GM12864 (cell line): ENCODE results near the gene PTTG2.

Source experiments
- DNase-seq: peaks from one replicate; pipeline ENCODE4 v3.0.0-alpha.2; 2011; ENCODE audit warnings: low read depth
- H3K4me3 ChIP-seq: 2 replicates; pipeline ENCODE4 v1.5.1; 2011; ENCODE audit warnings: mild to moderate bottlenecking, low read depth, low read length, control low read depth
- TF ChIP-seq, protein P1 (sequence below): IDR thresholded peaks from 2 replicates; pipeline ENCODE4 v1.5.1; 2011; ENCODE audit warnings: low read depth, mild to moderate bottlenecking, moderate library complexity, low read length, control low read depth, inconsistent platforms; ENCODE audit errors: missing control alignments

The PTTG2 gene

DNA sequence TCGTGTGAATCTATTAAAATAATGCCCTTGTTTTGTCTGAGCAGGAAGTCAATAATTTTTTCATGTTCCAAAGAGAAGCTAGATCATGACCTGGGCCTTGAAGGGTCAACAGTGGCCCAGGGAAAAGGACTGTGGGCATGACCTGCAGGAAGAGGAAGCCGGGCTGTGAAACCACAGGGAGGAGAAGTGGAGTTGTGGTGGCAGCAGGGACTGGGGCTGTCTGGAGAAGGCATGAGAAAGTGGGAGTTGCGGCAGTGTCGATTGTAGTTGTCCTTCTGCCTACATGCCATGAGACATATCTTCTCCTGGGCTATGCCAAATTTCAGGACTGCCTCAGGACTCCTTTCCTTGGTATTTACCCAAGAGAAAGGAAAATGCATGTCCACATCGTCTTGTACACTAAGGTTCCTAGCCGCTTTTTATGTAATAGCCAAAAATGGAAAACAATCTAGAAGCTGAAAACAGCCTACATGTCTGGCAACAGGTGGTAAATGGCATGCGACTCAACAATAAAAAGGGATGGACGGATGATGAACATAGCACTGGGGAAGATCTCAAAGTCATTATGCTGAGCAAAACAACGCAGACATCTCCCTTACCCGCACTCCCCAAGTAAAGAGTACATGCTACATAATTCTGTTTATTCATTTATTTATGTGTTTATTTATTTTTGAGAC, 13.6 kb upstream of the PTTG2 start:
- TF ChIP-seq, protein P1, sequence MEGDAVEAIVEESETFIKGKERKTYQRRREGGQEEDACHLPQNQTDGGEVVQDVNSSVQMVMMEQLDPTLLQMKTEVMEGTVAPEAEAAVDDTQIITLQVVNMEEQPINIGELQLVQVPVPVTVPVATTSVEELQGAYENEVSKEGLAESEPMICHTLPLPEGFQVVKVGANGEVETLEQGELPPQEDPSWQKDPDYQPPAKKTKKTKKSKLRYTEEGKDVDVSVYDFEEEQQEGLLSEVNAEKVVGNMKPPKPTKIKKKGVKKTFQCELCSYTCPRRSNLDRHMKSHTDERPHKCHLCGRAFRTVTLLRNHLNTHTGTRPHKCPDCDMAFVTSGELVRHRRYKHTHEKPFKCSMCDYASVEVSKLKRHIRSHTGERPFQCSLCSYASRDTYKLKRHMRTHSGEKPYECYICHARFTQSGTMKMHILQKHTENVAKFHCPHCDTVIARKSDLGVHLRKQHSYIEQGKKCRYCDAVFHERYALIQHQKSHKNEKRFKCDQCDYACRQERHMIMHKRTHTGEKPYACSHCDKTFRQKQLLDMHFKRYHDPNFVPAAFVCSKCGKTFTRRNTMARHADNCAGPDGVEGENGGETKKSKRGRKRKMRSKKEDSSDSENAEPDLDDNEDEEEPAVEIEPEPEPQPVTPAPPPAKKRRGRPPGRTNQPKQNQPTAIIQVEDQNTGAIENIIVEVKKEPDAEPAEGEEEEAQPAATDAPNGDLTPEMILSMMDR, result no peak
- DNase-seq, result no peak
- no peak overlapping the region for H3K4me3 ChIP-seq

DNA sequence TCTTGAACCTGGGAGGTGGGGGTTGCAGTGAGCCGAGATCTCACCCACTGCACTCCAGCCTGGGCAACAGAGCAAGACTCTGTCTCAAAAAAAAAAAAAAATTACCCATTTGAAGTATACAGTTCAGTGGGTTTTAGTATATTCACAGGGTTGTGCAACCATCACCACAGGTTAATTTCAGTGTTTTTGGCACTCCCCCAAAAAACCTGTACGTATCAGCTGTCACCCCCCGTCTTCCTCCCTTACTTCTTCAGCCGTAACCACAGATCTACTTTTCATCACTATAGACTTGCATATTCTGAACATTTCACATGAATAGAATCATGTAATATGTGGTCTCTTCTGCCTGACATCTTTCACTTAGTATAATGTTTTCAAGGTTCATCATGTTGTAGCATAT, 11.7 kb upstream of the PTTG2 start:
- TF ChIP-seq, protein P1, result no peak
- no peak overlapping the region for H3K4me3 ChIP-seq
- DNase-seq, result no peak

DNA sequence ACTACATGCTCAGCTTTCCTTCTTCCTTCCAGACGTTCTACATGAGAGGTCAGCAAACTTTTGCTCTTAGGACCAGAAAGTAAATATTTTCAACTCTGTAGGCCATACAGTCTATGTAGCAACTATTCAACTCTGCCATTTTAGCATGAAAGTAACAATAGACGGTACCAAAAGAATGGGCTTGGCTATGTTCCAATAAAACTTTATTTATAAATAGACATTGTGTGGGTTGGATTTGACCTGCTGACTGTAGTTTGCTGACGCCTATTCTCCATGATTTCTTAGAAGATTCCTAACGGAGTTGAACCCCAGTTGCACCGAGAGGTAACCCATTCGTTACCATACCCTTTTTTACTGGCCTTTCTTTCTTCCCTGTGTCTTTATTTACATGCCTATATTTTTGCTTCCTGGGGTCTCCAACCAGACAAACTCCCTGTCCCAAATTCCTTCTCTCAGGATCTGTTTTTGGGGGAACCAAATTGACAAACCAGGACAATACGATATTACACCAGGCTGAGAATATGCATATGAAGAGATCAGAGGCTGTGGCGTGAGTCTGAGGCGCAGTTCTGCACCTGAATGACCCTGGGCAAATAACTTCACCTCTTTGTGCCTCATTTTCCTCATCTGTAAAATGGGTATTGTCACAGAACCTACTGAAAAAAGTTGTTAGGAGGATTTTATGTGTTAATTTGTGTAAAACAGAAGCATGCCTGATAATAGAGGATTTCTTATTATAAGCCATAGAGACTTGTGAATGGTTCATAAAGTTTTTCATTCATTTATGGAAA, 10.4 kb upstream of the PTTG2 start:
- DNase-seq, result no peak
- TF ChIP-seq, protein P1, result no peak
- H3K4me3 ChIP-seq, result no peak overlapping the region

DNA sequence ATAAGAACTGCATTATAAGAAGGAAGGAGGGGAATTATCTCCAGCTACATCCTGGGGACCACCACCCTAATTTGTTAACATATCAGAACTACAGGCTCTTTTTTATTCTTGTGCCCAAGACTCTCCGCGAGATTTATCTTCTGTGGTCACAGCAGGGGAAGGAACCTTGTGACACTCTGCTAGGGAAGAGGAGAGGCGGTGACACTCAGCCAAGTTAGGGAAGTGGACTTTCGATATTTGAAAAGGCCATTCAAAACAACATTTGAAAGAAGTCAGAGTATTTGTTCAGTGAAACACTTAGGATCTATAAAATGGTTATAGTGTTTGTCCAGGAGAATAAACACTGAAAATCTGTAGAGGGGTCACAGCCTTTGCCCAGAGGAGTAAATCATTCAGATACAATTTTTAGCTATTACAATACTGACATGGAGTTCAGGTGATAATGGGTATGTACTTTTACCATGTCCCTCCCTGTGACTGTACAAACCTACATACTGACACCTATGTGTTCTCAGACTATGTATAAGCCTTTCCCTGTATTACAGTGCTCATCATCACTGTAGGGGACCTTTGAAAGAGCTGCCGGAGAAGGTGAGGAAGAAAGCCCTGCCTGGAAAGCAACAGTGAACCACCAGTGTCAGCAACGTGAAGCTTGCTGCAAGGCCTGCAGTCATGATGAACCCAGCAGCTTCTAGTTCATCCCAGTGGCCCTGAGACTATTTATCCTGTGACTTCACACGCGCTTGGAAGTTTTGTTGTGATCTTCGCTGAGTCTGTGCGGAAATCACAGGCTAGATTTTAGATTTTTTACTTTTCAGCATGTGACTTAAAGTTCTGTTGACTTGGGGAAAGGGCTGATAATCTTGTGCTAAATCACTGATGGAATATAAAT, 8.5 kb upstream of the PTTG2 start:
- H3K4me3 ChIP-seq, result no peak overlapping the region
- DNase-seq, result no peak
- TF ChIP-seq, protein P1, result no peak

DNA sequence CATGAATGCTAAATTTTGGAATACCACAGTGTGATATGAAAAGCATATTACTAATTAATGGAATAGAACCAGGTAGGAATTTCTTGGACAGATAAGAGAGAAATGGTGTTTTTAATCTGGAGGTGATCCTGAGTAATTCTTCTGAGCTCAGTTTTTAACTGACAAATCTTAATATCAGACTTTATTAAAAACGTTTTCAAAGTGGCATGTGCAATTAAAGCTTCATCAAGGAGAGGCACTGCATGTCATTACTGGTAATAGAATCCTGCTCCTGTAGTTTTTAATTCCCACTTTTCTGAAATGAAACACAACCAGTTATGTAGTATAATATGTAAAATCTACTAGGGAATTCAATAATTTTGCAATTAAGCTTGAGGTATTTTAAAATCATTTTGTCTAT, 7.0 kb upstream of the PTTG2 start:
- no peak for DNase-seq
- TF ChIP-seq, protein P1, result no peak
- no peak overlapping the region for H3K4me3 ChIP-seq

DNA sequence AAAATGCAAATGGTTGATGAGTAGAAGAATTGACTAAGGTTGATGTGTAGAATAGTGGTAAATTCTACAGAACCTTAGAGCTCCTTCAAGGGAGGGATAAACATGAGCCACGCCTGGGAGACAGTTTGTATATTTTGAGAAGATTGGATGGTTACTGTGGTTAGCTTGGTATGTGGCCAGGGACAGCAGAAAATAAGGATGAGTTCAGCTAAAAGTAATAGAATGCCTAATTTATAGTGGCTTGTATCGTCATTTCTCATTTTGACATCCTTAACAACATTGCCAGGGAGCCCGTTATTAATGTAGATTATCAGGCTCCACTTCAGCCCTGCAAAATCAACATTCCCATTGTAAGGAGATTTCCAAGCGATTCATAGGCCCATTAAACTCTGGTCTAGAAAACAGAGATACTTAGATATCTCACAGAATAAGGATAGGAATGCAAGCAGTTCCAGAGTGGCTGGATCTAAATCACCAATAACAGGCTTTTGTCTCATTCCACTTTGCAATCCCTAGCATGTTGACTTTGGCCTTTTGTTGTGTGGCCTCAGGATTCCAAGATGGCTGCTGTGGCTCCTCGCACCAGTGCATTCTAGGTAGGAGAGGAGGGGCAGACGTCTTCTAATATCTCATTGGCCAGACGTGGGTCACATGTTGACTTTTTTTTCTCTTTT, 6.4 kb upstream of the PTTG2 start:
- TF ChIP-seq, protein P1, result no peak
- H3K4me3 ChIP-seq, result no peak overlapping the region
- DNase-seq, result no peak
